SK-N-SH treated with all-trans-retinoic acid at 6 μM for 48 hours (cell line): ENCODE data around the gene SMARCA2.

Experiments
- BACH2 ChIP-seq: fragments of 250-450 bp; sonication (Bioruptor Pico); IDR thresholded peaks from 2 replicates; pipeline ENCODE4 v1.9.0; 2021; ENCODE audit warnings: mild to moderate bottlenecking, borderline replicate concordance
- CREB5 ChIP-seq: fragments of 250-450 bp; sonication (Bioruptor Pico); IDR thresholded peaks from 2 replicates; pipeline ENCODE4 v1.5.1; 2020; ENCODE audit warnings: low read depth, mild to moderate bottlenecking, moderate library complexity
- PPARA ChIP-seq: fragments of 250-450 bp; sonication (Bioruptor Pico); IDR thresholded peaks from 2 replicates; pipeline ENCODE4 v1.5.0; 2020; ENCODE audit warnings: mild to moderate bottlenecking, borderline replicate concordance
- RARB ChIP-seq: fragments of 250-450 bp; sonication (Bioruptor Pico); IDR thresholded peaks from 2 replicates; pipeline ENCODE4 v1.8.0; 2021; ENCODE audit warnings: mild to moderate bottlenecking, moderate library complexity
- SNAI2 ChIP-seq: fragments of 250-450 bp; sonication (Bioruptor Pico); IDR thresholded peaks from 2 replicates; pipeline ENCODE4 v1.5.0; 2020; ENCODE audit warnings: mild to moderate bottlenecking, moderate library complexity
- TF ChIP-seq, protein P1 (sequence below): fragments of 250-450 bp; sonication (Bioruptor Pico); IDR thresholded peaks from 2 replicates; pipeline ENCODE4 v1.8.0; 2020; ENCODE audit warnings: mild to moderate bottlenecking, moderate library complexity, borderline replicate concordance
- TF ChIP-seq, protein P2 (sequence below): fragments of 250-450 bp; sonication (Bioruptor Pico); IDR thresholded peaks from 2 replicates; pipeline ENCODE4 v1.8.0; 2021; ENCODE audit warnings: low read depth, mild to moderate bottlenecking, moderate library complexity, borderline replicate concordance

- TF ChIP-seq, protein P1, sequence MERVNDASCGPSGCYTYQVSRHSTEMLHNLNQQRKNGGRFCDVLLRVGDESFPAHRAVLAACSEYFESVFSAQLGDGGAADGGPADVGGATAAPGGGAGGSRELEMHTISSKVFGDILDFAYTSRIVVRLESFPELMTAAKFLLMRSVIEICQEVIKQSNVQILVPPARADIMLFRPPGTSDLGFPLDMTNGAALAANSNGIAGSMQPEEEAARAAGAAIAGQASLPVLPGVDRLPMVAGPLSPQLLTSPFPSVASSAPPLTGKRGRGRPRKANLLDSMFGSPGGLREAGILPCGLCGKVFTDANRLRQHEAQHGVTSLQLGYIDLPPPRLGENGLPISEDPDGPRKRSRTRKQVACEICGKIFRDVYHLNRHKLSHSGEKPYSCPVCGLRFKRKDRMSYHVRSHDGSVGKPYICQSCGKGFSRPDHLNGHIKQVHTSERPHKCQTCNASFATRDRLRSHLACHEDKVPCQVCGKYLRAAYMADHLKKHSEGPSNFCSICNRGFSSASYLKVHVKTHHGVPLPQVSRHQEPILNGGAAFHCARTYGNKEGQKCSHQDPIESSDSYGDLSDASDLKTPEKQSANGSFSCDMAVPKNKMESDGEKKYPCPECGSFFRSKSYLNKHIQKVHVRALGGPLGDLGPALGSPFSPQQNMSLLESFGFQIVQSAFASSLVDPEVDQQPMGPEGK (CRISPR knock-in tag): no peak
- TF ChIP-seq PPARA (CRISPR knock-in tag) (no peak), RARB (CRISPR knock-in tag) (no peak), SNAI2 (CRISPR knock-in tag) (no peak), CREB5 (CRISPR knock-in tag) (no peak), BACH2 (CRISPR knock-in tag) (no peak)
- TF ChIP-seq, protein P2, sequence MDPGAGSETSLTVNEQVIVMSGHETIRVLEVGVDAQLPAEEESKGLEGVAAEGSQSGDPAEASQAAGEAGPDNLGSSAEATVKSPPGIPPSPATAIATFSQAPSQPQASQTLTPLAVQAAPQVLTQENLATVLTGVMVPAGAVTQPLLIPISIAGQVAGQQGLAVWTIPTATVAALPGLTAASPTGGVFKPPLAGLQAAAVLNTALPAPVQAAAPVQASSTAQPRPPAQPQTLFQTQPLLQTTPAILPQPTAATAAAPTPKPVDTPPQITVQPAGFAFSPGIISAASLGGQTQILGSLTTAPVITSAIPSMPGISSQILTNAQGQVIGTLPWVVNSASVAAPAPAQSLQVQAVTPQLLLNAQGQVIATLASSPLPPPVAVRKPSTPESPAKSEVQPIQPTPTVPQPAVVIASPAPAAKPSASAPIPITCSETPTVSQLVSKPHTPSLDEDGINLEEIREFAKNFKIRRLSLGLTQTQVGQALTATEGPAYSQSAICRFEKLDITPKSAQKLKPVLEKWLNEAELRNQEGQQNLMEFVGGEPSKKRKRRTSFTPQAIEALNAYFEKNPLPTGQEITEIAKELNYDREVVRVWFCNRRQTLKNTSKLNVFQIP (CRISPR knock-in tag): no peak
These were observed 142.3 kb downstream of the SMARCA2 start for GRCh38 chr9:2157277-2158110.
